Neuron (in vitro differentiated cells): ENCODE data around the gene THRA.

Experiments used
- H2AFZ ChIP-seq: one replicate; pipeline ENCODE4 v1.6.1; 2013; ENCODE audit warnings: low read depth, mild to moderate bottlenecking, inconsistent platforms, low read length, moderate library complexity
- H3K27me3 ChIP-seq: one replicate; pipeline ENCODE4 v1.6.1; 2013; ENCODE audit warnings: low read length; ENCODE audit not compliant: insufficient read depth
- H3K36me3 ChIP-seq: one replicate; pipeline ENCODE4 v1.6.1; 2013; ENCODE audit warnings: low read length; ENCODE audit not compliant: insufficient read depth
- H3K4me1 ChIP-seq: one replicate; pipeline ENCODE4 v1.6.1; 2013; ENCODE audit warnings: low read length; ENCODE audit not compliant: insufficient read depth
- H3K4me3 ChIP-seq: 2 replicates; pipeline ENCODE4 v1.5.1; 2013; ENCODE audit warnings: mild to moderate bottlenecking, low read length, moderate library complexity
- H3K9me3 ChIP-seq: one replicate; pipeline ENCODE4 v1.6.1; 2013; ENCODE audit warnings: low read length

THRA gene

GRCh38 chr17:40022961-40023541 is 39.7 kb upstream of the THRA start:
- H3K36me3 ChIP-seq: peaks cover 63% of the 10 kb centered on the region
- H3K4me1 ChIP-seq: no peaks in the 10 kb centered on the region
- no peaks in the 10 kb centered on the region for H3K27me3 ChIP-seq
- H2AFZ ChIP-seq: no peak overlapping the region
- H3K4me3 ChIP-seq: no peak overlapping the region
- no peaks in the 10 kb centered on the region for H3K9me3 ChIP-seq

GRCh38 chr17:40023590-40024292 is 39.0 kb upstream of the THRA start:
- Histone ChIP-seq H3K27me3 (no peaks in the 10 kb centered on the region), H3K36me3 (peaks cover 66% of the 10 kb centered on the region), H3K9me3 (no peaks in the 10 kb centered on the region), H3K4me1 (no peaks in the 10 kb centered on the region), H2AFZ (no peak overlapping the region), H3K4me3 (no peak overlapping the region)

- Histone ChIP-seq H3K9me3 (no peaks in the 10 kb centered on the region), H3K36me3 (peaks cover 71% of the 10 kb centered on the region), H3K4me3 (no peak overlapping the region), H2AFZ (no peak overlapping the region), H3K4me1 (no peaks in the 10 kb centered on the region), H3K27me3 (no peaks in the 10 kb centered on the region)
These were observed 37.9 kb upstream of the THRA start for GRCh38 chr17:40024901-40025300.

GRCh38 chr17:40025559-40025958 is 37.2 kb upstream of the THRA start:
- H3K9me3 ChIP-seq: no peaks in the 10 kb centered on the region
- H2AFZ ChIP-seq: no peak overlapping the region
- H3K4me3 ChIP-seq: no peak overlapping the region
- peaks cover 70% of the 10 kb centered on the region for H3K36me3 ChIP-seq
- H3K27me3 ChIP-seq: no peaks in the 10 kb centered on the region
- no peaks in the 10 kb centered on the region for H3K4me1 ChIP-seq

- H3K36me3 ChIP-seq: peaks cover 71% of the 10 kb centered on the region
- no peak overlapping the region for H2AFZ ChIP-seq
- no peaks in the 10 kb centered on the region for H3K9me3 ChIP-seq
- no peaks in the 10 kb centered on the region for H3K4me1 ChIP-seq
- no peaks in the 10 kb centered on the region for H3K27me3 ChIP-seq
- no peak overlapping the region for H3K4me3 ChIP-seq
These were observed 36.6 kb upstream of the THRA start for GRCh38 chr17:40025991-40026815.

- Histone ChIP-seq H3K4me1 (no peaks in the 10 kb centered on the region), H2AFZ (no peak overlapping the region), H3K9me3 (no peaks in the 10 kb centered on the region), H3K36me3 (peaks cover 72% of the 10 kb centered on the region), H3K4me3 (no peak overlapping the region), H3K27me3 (no peaks in the 10 kb centered on the region)
These were observed 35.8 kb upstream of the THRA start for GRCh38 chr17:40026816-40027613.

- no peak overlapping the region for H2AFZ ChIP-seq
- H3K27me3 ChIP-seq: no peaks in the 10 kb centered on the region
- H3K4me3 ChIP-seq: no peak overlapping the region
- H3K9me3 ChIP-seq: no peaks in the 10 kb centered on the region
- no peaks in the 10 kb centered on the region for H3K4me1 ChIP-seq
- H3K36me3 ChIP-seq: peaks cover 72% of the 10 kb centered on the region
These were observed 35.2 kb upstream of the THRA start for GRCh38 chr17:40027614-40028012.

GRCh38 chr17:40028595-40028994 is 34.2 kb upstream of the THRA start:
- H3K9me3 ChIP-seq: no peaks in the 10 kb centered on the region
- no peaks in the 10 kb centered on the region for H3K4me1 ChIP-seq
- H3K4me3 ChIP-seq: no peak overlapping the region
- H3K27me3 ChIP-seq: no peaks in the 10 kb centered on the region
- H3K36me3 ChIP-seq: peaks cover 73% of the 10 kb centered on the region
- no peak overlapping the region for H2AFZ ChIP-seq

- Histone ChIP-seq H3K4me1 (no peaks in the 10 kb centered on the region), H3K27me3 (no peaks in the 10 kb centered on the region), H3K4me3 (no peak overlapping the region), H2AFZ (no peak overlapping the region), H3K36me3 (peaks cover 71% of the 10 kb centered on the region), H3K9me3 (no peaks in the 10 kb centered on the region)
These were observed 31.1 kb upstream of the THRA start for GRCh38 chr17:40031706-40032105.

GRCh38 chr17:40032322-40033320 is 30.1 kb upstream of the THRA start:
- Histone ChIP-seq H3K36me3 (peaks cover 68% of the 10 kb centered on the region), H2AFZ (no peak overlapping the region), H3K4me1 (no peaks in the 10 kb centered on the region), H3K4me3 (no peak overlapping the region), H3K27me3 (no peaks in the 10 kb centered on the region), H3K9me3 (no peaks in the 10 kb centered on the region)

GRCh38 chr17:40033339-40033738 is 29.4 kb upstream of the THRA start:
- H2AFZ ChIP-seq: no peak overlapping the region
- H3K27me3 ChIP-seq: no peaks in the 10 kb centered on the region
- no peaks in the 10 kb centered on the region for H3K9me3 ChIP-seq
- H3K4me3 ChIP-seq: no peak overlapping the region
- H3K4me1 ChIP-seq: no peaks in the 10 kb centered on the region
- H3K36me3 ChIP-seq: peaks cover 64% of the 10 kb centered on the region
